Measurements from ENCODE around the gene METTL6.

- TF ChIP-seq CTCF (conservative IDR thresholded peaks at IDR 0.05; ENCODE audit: low read depth, low read length) (no peak), EZH2 (IDR thresholded peaks at IDR 0.05; ENCODE audit: borderline replicate concordance, low read depth, low read length, poor library complexity, severe bottlenecking) (no peak)
These were observed 27.6 kb upstream of the METTL6 start for GRCh38 chr3:15454965-15455364.

All from A673 (cell line).